ENCODE measurements around the gene NLRP13.

NLRP13 gene

GRCh38 chr19:55902080-55902751 is 29.9 kb downstream of the NLRP13 start:
- TF ChIP-seq CTCF (IDR thresholded peaks at IDR 0.05; ENCODE audit: low read depth, low read length), result no peak
- H3K4me3 ChIP-seq (replicated peaks in 1 of 2; ENCODE audit: low read depth in 2 of 2, low read length in 2 of 2), result no peak overlapping the region
- DNase-seq (ENCODE audit: low read depth in 2 of 2), result no peak

GRCh38 chr19:55901369-55902079 is 30.6 kb downstream of the NLRP13 start:
- DNase-seq (ENCODE audit: low read depth in 2 of 2), result no peak
- no peak for TF ChIP-seq CTCF (IDR thresholded peaks at IDR 0.05; ENCODE audit: low read depth, low read length)
- no peak overlapping the region for H3K4me3 ChIP-seq (replicated peaks in 1 of 2; ENCODE audit: low read depth in 2 of 2, low read length in 2 of 2)

- DNase-seq (ENCODE audit: low read depth in 2 of 2), result no peak
- no peak for TF ChIP-seq CTCF (IDR thresholded peaks at IDR 0.05; ENCODE audit: low read depth, low read length)
- H3K4me3 ChIP-seq (replicated peaks in 1 of 2; ENCODE audit: low read depth in 2 of 2, low read length in 2 of 2), result no peak overlapping the region
Measured at GRCh38 chr19:55898911-55899310, 33.2 kb downstream of the NLRP13 start.

- no peak for TF ChIP-seq CTCF (IDR thresholded peaks at IDR 0.05; ENCODE audit: low read depth, low read length)
- DNase-seq (ENCODE audit: low read depth in 2 of 2), result no peak
- no peak overlapping the region for H3K4me3 ChIP-seq (replicated peaks in 1 of 2; ENCODE audit: low read depth in 2 of 2, low read length in 2 of 2)
Measured at GRCh38 chr19:55882626-55883025, 49.5 kb downstream of the NLRP13 start.

- DNase-seq (ENCODE audit: low read depth in 2 of 2), result no peak
- no peak for TF ChIP-seq CTCF (IDR thresholded peaks at IDR 0.05; ENCODE audit: low read depth, low read length)
- H3K4me3 ChIP-seq (replicated peaks in 1 of 2; ENCODE audit: low read depth in 2 of 2, low read length in 2 of 2), result no peak overlapping the region
Measured at GRCh38 chr19:55877211-55877610, 54.9 kb downstream of the NLRP13 start.

- DNase-seq (ENCODE audit: low read depth in 2 of 2), result no peak
- no peak overlapping the region for H3K4me3 ChIP-seq (replicated peaks in 1 of 2; ENCODE audit: low read depth in 2 of 2, low read length in 2 of 2)
- no peak for TF ChIP-seq CTCF (IDR thresholded peaks at IDR 0.05; ENCODE audit: low read depth, low read length)
Measured at GRCh38 chr19:55870736-55871135, 61.4 kb downstream of the NLRP13 start.

All from cardiac fibroblast (primary cell).